Fibroblast of upper back skin (primary cell): ENCODE data around the gene PAX9.
A peak's percentile ranks its signal among the peaks of the same experiment; 100 is the strongest.

ENCODE experiments used
- DNase-seq: peaks from one replicate; pipeline ENCODE4 v3.0.0-alpha.2; 2013

PAX9 gene

GRCh38 chr14:36656687-36657398 lies 4.8 kb upstream of the PAX9 start:
- no peak for DNase-seq

GRCh38 chr14:36657399-36658122 lies 4.1 kb upstream of the PAX9 start:
- DNase-seq, result no peak

GRCh38 chr14:36658123-36659009 lies 3.3 kb upstream of the PAX9 start:
- no peak for DNase-seq

- no peak for DNase-seq
Measured at GRCh38 chr14:36659010-36659821, 2.4 kb upstream of the PAX9 start.

- DNase-seq, result no peak
Measured at GRCh38 chr14:36659822-36660735, 1.6 kb upstream of the PAX9 start.

- no peak for DNase-seq
Measured at GRCh38 chr14:36660736-36661505, 739 bp upstream of the PAX9 start.

GRCh38 chr14:36662258-36662542 lies 540 bp downstream of the PAX9 start:
- no peak for DNase-seq

GRCh38 chr14:36662543-36663403 lies 1.1 kb downstream of the PAX9 start:
- no peak for DNase-seq

GRCh38 chr14:36663404-36664321 lies 2.0 kb downstream of the PAX9 start:
- peak; percentile 21 for DNase-seq

GRCh38 chr14:36664322-36665193 lies 2.9 kb downstream of the PAX9 start:
- no peak for DNase-seq

GRCh38 chr14:36665887-36666415 lies 4.3 kb downstream of the PAX9 start:
- no peak for DNase-seq

GRCh38 chr14:36666416-36667206 lies 5.0 kb downstream of the PAX9 start:
- DNase-seq, result no peak

- DNase-seq, result no peak
Measured at GRCh38 chr14:36667679-36668078, 6.0 kb downstream of the PAX9 start.

GRCh38 chr14:36671149-36671548 lies 9.5 kb downstream of the PAX9 start:
- DNase-seq, result no peak

GRCh38 chr14:36672095-36672494 lies 10.4 kb downstream of the PAX9 start:
- no peak for DNase-seq

- DNase-seq, result no peak
Measured at GRCh38 chr14:36674659-36675058, 13.0 kb downstream of the PAX9 start.

GRCh38 chr14:36675581-36675980 lies 13.9 kb downstream of the PAX9 start:
- no peak for DNase-seq
